ENCODE data around the gene UNC13D. TPM values are rescaled to one million over a fixed set of nuclear protein-coding genes. Genes with fewer than 3 reads are reported as not detected.

The UNC13D gene
- total and polyA plus RNA-seq, 4 experiments from 2014 or later: 39.6 to 171 (median 120) TPM

DNA sequence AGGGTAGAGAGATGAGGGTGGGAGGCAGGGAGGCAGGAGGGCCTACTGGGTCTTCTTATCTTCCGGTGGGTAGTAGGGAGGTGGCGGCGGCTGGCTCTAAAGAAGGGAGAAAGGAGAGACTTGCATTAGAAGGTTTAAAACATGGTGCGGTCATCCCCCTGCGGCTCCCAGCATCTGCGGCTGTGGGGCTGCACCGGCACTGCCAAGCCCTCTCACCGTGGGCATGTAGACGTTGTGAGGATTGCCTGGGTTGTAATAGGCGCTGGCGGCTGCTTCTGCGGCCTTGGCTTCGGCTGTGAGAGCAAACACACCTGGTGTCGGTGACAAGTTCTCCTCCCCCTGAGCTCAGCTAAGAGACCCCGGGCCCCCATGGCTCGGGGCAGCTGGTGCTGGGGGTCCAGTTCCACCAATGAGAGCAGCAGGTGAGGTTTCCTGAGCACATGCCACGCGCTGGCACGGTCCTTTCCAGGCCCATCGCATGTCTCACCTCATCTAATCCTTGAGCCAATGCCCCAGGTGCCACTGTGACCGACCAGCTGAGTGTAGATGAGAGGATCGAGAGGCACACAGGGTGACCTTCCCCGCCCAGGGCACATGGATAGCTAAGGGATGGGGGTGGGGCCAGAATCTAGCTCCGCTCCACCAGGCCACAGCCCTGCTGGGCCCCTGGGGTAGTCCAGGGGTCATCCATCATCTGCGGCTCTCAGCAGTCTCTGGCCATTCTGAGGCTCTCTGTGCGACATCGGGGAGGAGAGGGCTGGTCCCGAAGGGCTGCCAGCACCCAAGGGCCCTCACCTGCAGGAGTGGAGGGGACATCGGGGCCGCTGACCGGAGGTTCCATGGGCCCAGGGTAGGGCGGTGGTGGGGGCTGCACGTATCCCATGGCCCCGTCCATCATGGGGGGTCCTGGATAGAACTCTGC is 2.7 kb upstream of the UNC13D start:
- no peak for DNase-seq
- Mint-ChIP-seq H3K4me1 (peaks cover 9 to 41% (median 25%) of the 10 kb centered on the region in 4 donors), H3K9me3 (no peaks in the 10 kb centered on the region), H3K36me3 (peaks cover 24 to 56% of the 10 kb centered on the region in 2 donors), H3K27me3 (no peaks in the 10 kb centered on the region), H3K4me3 (peak overlapping the region in 1 of 8 donors; percentile 39), H3K27ac (peak overlapping the region in 3 of 7 donors; percentile 24 to 82 (median 35))
- POLR2A ChIA-PET (ENCODE audit: partially characterized antibody): interaction anchor here (1.2 to 26.2 kb wide), 10 partner anchors 7 to 93 kb away, joined by 3 to 563 read pairs (median 80); partner anchors contain the start of genes GALK1, TRIM47, TRIM65 and UNK
- Histone ChIP-seq H3K27me3 (ENCODE audit: insufficient read depth, low read length) (no peaks in the 10 kb centered on the region), H3K36me3 (ENCODE audit: insufficient read depth, low read length) (peaks cover 46% of the 10 kb centered on the region), H3K4me3 (ENCODE audit: low read length in 2 of 2) (no peak overlapping the region), H3K27ac (ENCODE audit: low read depth, low read length) (no peak overlapping the region), H3K9me3 (ENCODE audit: control insufficient read depth in 1 of 2, low read length in 2 of 2) (no peaks in the 10 kb centered on the region), H3K4me1 (ENCODE audit: insufficient read depth, low read length) (peaks cover 42% of the 10 kb centered on the region)
- CTCF ChIA-PET (ENCODE audit: partially characterized antibody): interaction anchor here (0.6 to 6.8 kb wide), 16 partner anchors 9 to 270 kb away, joined by 3 to 46 read pairs (median 6); partner anchors contain the start of genes GALK1 and WBP2
- intact Hi-C loops (cut with micrococcal nuclease): no loop called here

DNA sequence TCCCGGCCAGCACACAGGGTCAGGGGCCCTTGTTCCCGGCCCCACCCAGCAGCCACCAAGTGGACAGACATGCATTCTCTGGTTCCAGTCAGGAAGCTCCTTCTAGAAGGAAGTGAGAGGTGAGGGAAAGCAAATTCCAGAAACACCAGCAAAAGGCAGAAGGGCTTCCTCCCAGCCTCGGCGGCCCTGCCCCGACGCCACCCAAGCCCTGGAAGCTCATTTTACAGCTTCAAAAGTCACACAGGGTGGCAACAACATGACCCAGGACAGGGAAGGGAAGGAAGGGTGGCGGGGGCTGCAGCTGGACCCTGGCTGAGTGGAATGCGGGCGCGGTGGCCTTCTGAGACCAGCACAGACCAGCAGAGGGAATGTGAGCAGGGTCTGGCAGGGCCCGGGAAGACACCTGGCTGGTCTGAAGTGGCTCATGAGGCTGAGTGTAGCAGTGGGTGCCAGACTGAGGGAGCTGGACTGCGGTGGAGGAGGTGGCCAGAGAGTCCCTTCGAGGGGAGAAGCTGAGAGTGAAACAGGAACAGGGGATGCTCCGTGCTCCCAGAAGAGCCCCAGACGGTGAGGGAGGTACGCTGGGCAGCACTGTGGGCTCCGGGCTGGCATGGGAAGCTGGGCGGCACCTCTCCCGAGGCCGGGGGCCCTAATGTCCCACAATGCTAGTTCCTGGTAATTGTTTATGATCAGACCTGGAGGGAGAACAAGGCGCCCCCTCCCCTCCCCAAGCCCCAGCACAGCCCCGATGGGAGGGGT is 1.9 kb upstream of the UNC13D start:
- Histone ChIP-seq H3K4me3 (ENCODE audit: low read length in 2 of 2) (no peak overlapping the region), H3K9me3 (ENCODE audit: control insufficient read depth in 1 of 2, low read length in 2 of 2) (no peaks in the 10 kb centered on the region), H3K36me3 (ENCODE audit: insufficient read depth, low read length) (peaks cover 41% of the 10 kb centered on the region), H3K4me1 (ENCODE audit: insufficient read depth, low read length) (peaks cover 43% of the 10 kb centered on the region), H3K27me3 (ENCODE audit: insufficient read depth, low read length) (no peaks in the 10 kb centered on the region), H3K27ac (ENCODE audit: low read depth, low read length) (no peak overlapping the region)
- Mint-ChIP-seq H3K4me1 (peaks cover 5 to 39% (median 23%) of the 10 kb centered on the region in 4 donors), H3K9me3 (no peaks in the 10 kb centered on the region), H3K27ac (peak overlapping the region in 6 of 7 donors; percentile 18 to 90 (median 76)), H3K36me3 (peaks cover 21 to 51% of the 10 kb centered on the region in 2 donors), H3K27me3 (no peaks in the 10 kb centered on the region), H3K4me3 (peak overlapping the region in 4 of 8 donors; percentile 26 to 50 (median 40))
- intact Hi-C loops (cut with micrococcal nuclease): no loop called here
- POLR2A ChIA-PET (ENCODE audit: partially characterized antibody): interaction anchor here (1.2 to 26.2 kb wide), 10 partner anchors 8 to 93 kb away, joined by 3 to 563 read pairs (median 80); partner anchors contain the start of genes GALK1, TRIM47, TRIM65 and UNK
- CTCF ChIA-PET (ENCODE audit: partially characterized antibody): interaction anchor here (0.6 to 6.8 kb wide), 21 partner anchors 8 to 224 kb away, joined by 3 to 46 read pairs (median 7); partner anchors contain the start of genes GALK1, TRIM65, UNK and WBP2
- no peak for DNase-seq

DNA sequence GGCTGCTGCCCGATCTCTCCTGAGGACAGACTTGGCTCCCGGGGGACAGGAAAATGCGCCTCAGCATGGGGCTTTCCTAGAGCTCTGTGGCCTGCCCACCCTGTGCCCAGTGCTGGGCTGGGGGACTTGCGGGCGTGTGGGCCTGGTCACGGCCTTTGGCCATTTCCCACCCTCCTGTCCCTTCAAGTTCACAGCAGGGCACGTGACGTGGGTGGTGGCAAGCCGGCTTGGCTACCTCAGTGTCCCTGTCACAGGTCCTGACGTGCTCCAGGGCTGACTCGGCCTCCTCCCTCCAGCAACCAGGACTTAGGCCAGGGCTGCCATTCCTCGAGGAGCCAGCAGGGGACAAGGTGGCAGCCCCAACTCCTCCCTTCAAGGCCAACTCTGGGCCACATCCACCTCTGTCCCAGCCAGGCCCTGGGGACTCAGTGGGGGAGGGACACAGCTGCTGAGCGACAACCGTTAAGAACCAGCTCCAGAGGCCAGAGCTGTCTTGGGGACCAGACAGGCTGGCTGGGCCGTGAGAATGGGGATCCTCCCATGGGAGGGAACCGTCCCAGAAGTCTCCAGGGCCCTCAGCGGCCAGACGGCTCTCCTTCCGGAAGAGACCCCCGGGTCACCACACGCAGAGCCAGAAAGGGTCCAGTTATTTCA is 981 bp upstream of the UNC13D start:
- Histone ChIP-seq H3K4me3 (ENCODE audit: low read length in 2 of 2) (no peak overlapping the region), H3K9me3 (ENCODE audit: control insufficient read depth in 1 of 2, low read length in 2 of 2) (no peaks in the 10 kb centered on the region), H3K27me3 (ENCODE audit: insufficient read depth, low read length) (no peaks in the 10 kb centered on the region), H3K27ac (ENCODE audit: low read depth, low read length) (peak overlapping the region; percentile 90), H3K4me1 (ENCODE audit: insufficient read depth, low read length) (peaks cover 49% of the 10 kb centered on the region), H3K36me3 (ENCODE audit: insufficient read depth, low read length) (peaks cover 41% of the 10 kb centered on the region)
- Mint-ChIP-seq H3K36me3 (peaks cover 21 to 48% of the 10 kb centered on the region in 2 donors), H3K9me3 (no peaks in the 10 kb centered on the region), H3K4me1 (peaks cover 5 to 39% (median 22%) of the 10 kb centered on the region in 4 donors), H3K27me3 (no peaks in the 10 kb centered on the region), H3K4me3 (peak overlapping the region; percentile 24 to 50 (median 33)), H3K27ac (peak overlapping the region; percentile 47 to 90 (median 77))
- intact Hi-C loops (cut with micrococcal nuclease): no loop called here
- CTCF ChIA-PET (ENCODE audit: partially characterized antibody): interaction anchor here (0.7 to 6.8 kb wide), 18 partner anchors 8 to 96 kb away, joined by 3 to 46 read pairs (median 8); partner anchors contain the start of genes GALK1, TRIM65, UNK and WBP2
- POLR2A ChIA-PET (ENCODE audit: partially characterized antibody): interaction anchor here (1.7 to 26.2 kb wide), 10 partner anchors 9 to 92 kb away, joined by 4 to 563 read pairs (median 80); partner anchors contain the start of genes GALK1, TRIM47, TRIM65 and UNK
- peak; percentile 44 to 73 (median 49) for DNase-seq

DNA sequence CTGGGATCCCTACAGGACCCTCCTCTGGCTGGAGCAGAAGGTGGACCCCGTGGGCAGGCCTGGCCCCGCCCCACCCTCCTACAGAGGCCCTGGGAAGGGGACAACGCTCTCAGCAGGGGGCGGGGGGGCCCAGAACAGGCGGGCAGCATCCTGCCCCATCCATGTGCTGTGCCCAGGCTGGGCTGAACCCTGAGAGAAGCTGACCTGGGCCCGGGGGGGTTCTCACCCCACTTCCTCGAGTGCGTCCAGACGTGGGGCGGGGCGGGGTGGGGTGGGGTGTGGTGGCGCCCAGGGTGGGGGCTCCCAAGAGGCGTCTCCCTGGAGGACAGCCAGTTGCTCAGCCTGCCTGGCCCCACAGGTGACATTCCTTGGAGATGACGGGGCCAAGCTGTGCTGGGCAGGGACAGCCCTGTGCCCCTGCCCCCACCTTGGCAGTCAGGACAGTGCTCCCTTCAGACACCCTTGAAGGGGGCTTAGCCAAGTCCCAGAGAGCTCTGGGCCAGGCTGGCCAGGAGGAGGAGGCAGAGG is 390 bp upstream of the UNC13D start:
- peak overlapping the region; percentile 90 to 91 for H3K4me3 ChIP-seq (ENCODE audit: low read length in 2 of 2)
- Mint-ChIP-seq H3K27ac (peak overlapping the region; percentile 76 to 96 (median 95)), H3K4me3 (peak overlapping the region in 7 of 8 donors; percentile 52 to 97 (median 94)), H3K27me3 (no peaks in the 10 kb centered on the region), H3K36me3 (peaks cover 18 to 45% of the 10 kb centered on the region in 2 donors), H3K4me1 (peaks cover 5 to 39% (median 22%) of the 10 kb centered on the region in 4 donors), H3K9me3 (no peaks in the 10 kb centered on the region)
- H3K27me3 ChIP-seq (ENCODE audit: insufficient read depth, low read length): no peaks in the 10 kb centered on the region
- ChIA-PET POLR2A (ENCODE audit: partially characterized antibody) (interaction anchor here (0.9 to 26.2 kb wide), 16 partner anchors 10 to 421 kb away, joined by 3 to 563 read pairs (median 12); partner anchors contain the start of genes FBF1, GALK1, MRPL38 and SMIM5), CTCF (ENCODE audit: partially characterized antibody) (interaction anchor here (0.7 to 6.8 kb wide), 15 partner anchors 9 to 95 kb away, joined by 3 to 46 read pairs (median 8); partner anchors contain the start of genes GALK1, TRIM65, UNK and WBP2)
- intact Hi-C loops (cut with micrococcal nuclease): loop anchor here (1.0 kb wide), 1 partner anchor 11 kb away; the partner anchor contains the start of gene WBP2
- H3K4me1 ChIP-seq (ENCODE audit: insufficient read depth, low read length): peaks cover 49% of the 10 kb centered on the region
- peak overlapping the region; percentile 90 for H3K27ac ChIP-seq (ENCODE audit: low read depth, low read length)
- no peak for DNase-seq
- H3K9me3 ChIP-seq (ENCODE audit: control insufficient read depth in 1 of 2, low read length in 2 of 2): no peaks in the 10 kb centered on the region
- H3K36me3 ChIP-seq (ENCODE audit: insufficient read depth, low read length): peaks cover 42% of the 10 kb centered on the region

DNA sequence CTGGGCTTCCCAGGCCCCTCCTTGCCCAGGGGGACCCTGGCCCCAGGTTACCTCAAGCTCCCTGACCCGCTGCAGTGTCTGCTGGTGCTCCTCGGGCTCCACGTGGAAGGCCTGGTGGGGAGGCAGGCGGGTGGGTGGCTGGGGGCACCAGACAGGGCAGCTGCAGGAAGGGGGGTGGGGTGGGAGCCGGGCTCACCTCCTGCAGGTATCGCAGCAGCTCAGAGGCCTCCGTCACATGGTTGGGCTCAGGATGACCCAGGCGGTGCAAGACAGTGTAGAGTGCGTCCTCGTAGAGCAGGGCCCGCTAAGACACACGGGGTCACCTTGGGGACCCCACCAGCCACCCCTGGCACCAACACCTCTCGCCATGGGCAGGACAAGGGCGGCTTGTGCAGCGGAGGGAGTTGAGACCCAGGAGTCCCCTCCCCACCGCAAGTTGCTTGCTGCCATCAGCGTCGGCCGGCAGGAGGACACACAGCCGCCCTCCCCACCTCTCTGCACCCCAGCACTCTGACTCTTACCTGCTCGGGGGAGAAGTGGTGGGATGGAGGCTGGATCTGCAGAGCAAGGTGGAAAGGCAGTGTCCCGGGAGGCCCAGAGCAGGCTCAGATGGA is 1.1 kb downstream of the UNC13D start:
- Histone ChIP-seq H3K27me3 (ENCODE audit: insufficient read depth, low read length) (no peaks in the 10 kb centered on the region), H3K4me1 (ENCODE audit: insufficient read depth, low read length) (peaks cover 36% of the 10 kb centered on the region), H3K9me3 (ENCODE audit: control insufficient read depth in 1 of 2, low read length in 2 of 2) (no peaks in the 10 kb centered on the region), H3K27ac (ENCODE audit: low read depth, low read length) (peak overlapping the region; percentile 90), H3K4me3 (ENCODE audit: low read length in 2 of 2) (peak overlapping the region; percentile 90 to 91), H3K36me3 (ENCODE audit: insufficient read depth, low read length) (peaks cover 28% of the 10 kb centered on the region)
- intact Hi-C loops (cut with micrococcal nuclease): loop anchor here (1.0 kb wide), 2 partner anchors 11 to 33 kb away; no protein-coding TSS in a partner anchor
- Mint-ChIP-seq H3K4me1 (peaks cover 2 to 32% (median 13%) of the 10 kb centered on the region in 4 donors), H3K27ac (peak overlapping the region; percentile 63 to 96 (median 95)), H3K9me3 (no peaks in the 10 kb centered on the region), H3K36me3 (peaks cover 10 to 43% of the 10 kb centered on the region in 2 donors), H3K4me3 (peak overlapping the region; percentile 91 to 97 (median 94)), H3K27me3 (no peaks in the 10 kb centered on the region)
- DNase-seq: peak in 2 of 5 donors; percentile 34 to 39
- CTCF ChIA-PET (ENCODE audit: partially characterized antibody): interaction anchor here (0.6 to 5.2 kb wide), 12 partner anchors 8 to 94 kb away, joined by 3 to 35 read pairs (median 4); partner anchors contain the start of genes TRIM65 and WBP2
- POLR2A ChIA-PET (ENCODE audit: partially characterized antibody): interaction anchor here (0.7 to 26.2 kb wide), 12 partner anchors 9 to 210 kb away, joined by 3 to 563 read pairs (median 48); partner anchors contain the start of genes SMIM5, TRIM47, TRIM65 and UNK
